HepG2 (cell line): ENCODE results near the gene ANKRD29. TPM values are rescaled to one million over a fixed set of nuclear protein-coding genes. Genes with fewer than 3 reads are reported as not detected.

Experiments
- CBFB ChIP-seq: sonication (generic); formaldehyde crosslinking; IDR thresholded peaks from 2 replicates; pipeline ENCODE4 v1.4.0; 2020; ENCODE audit warnings: missing genetic modification reagents
- MYNN ChIP-seq: sonication (generic); formaldehyde crosslinking; IDR thresholded peaks from 2 replicates; pipeline ENCODE4 v1.4.0; 2020; ENCODE audit warnings: mild to moderate bottlenecking, low read depth, missing genetic modification reagents
- NCOA5 ChIP-seq: sonication (generic); formaldehyde crosslinking; IDR thresholded peaks from 2 replicates; pipeline ENCODE4 v1.4.0; 2020; ENCODE audit warnings: missing genetic modification reagents
- PLRG1 ChIP-seq: fragments of 450-650 bp; conservative IDR thresholded peaks from 2 replicates; pipeline ENCODE4 v1.6.1; 2016
- REL ChIP-seq: sonication (generic); formaldehyde crosslinking; conservative IDR thresholded peaks from 2 replicates; pipeline ENCODE4 v1.8.0; 2022; ENCODE audit warnings: mild to moderate bottlenecking, missing genetic modification reagents, moderate library complexity
- SP1 ChIP-seq, 2 experiments: fragments of 450-650 bp in 1 of 2; sonication (generic) in 1 of 2; formaldehyde crosslinking in 1 of 2; IDR thresholded peaks; 2 replicates each; pipeline versions ENCODE4 v1.4.0 to v1.6.1; 2016 to 2020; ENCODE audit warnings: missing genetic modification reagents in 1 of 2
- TEAD3 ChIP-seq: optimal IDR thresholded peaks from 2 replicates; pipeline ENCODE3; 2016; ENCODE audit warnings: borderline replicate concordance
- ZFP62 ChIP-seq: sonication (generic); formaldehyde crosslinking; IDR thresholded peaks from 2 replicates; pipeline ENCODE4 v1.4.0; 2020; ENCODE audit warnings: missing genetic modification reagents
- ZFP82 ChIP-seq: sonication (generic); formaldehyde crosslinking; IDR thresholded peaks from 2 replicates; pipeline ENCODE4 v1.5.1; 2020; ENCODE audit warnings: mild to moderate bottlenecking, missing genetic modification reagents, borderline replicate concordance
- ZNF33A ChIP-seq: sonication (generic); formaldehyde crosslinking; IDR thresholded peaks from 2 replicates; pipeline ENCODE4 v1.5.1; 2020; ENCODE audit warnings: missing genetic modification reagents, mild to moderate bottlenecking, moderate library complexity, borderline replicate concordance
- ZNF34 ChIP-seq: sonication (generic); formaldehyde crosslinking; IDR thresholded peaks from 2 replicates; pipeline ENCODE4 v1.4.0; 2020; ENCODE audit warnings: mild to moderate bottlenecking, missing genetic modification reagents, borderline replicate concordance
- ZNF446 ChIP-seq: sonication (generic); formaldehyde crosslinking; IDR thresholded peaks from 2 replicates; pipeline ENCODE4 v1.5.0; 2020; ENCODE audit warnings: mild to moderate bottlenecking, missing genetic modification reagents
- ZNF530 ChIP-seq: sonication (generic); formaldehyde crosslinking; IDR thresholded peaks from 2 replicates; pipeline ENCODE4 v1.5.0; 2020; ENCODE audit warnings: low read depth, mild to moderate bottlenecking, missing genetic modification reagents
- ZNF570 ChIP-seq: sonication (generic); formaldehyde crosslinking; IDR thresholded peaks from 2 replicates; pipeline ENCODE4 v1.4.0; 2020; ENCODE audit warnings: mild to moderate bottlenecking, missing genetic modification reagents, borderline replicate concordance
- ZNF792 ChIP-seq: IDR thresholded peaks from 2 replicates; pipeline ENCODE4 v1.6.1; 2016
- polyA plus RNA-seq, 8 experiments: library from polyadenylated mRNA; depleted of rRNA in 3 of 8; stranded (reverse) in 7 of 8; unstranded in 1 of 8; fragments of >200 nt; fragmentation: Illumina TruSeq in 4 of 8; extraction: Trizol in 4 of 8; gene quantifications; 2 replicates each; pipeline versions ENCODE4 v1.2.1 to v1.2.3, GENCODE V29; 2011 to 2016; ENCODE audit warnings: low read depth in 4 of 8, missing spikeins in 1 of 8, mixed read lengths in 1 of 8; ENCODE audit not compliant: insufficient read depth in 1 of 8
- total RNA-seq, 5 experiments: library from RNA; depleted of rRNA; stranded (reverse); fragments of >200 nt; fragmentation: Illumina TruSeq; extraction: Trizol; gene quantifications; 2 replicates each; pipeline ENCODE4 v1.2.3, GENCODE V29; 2016; ENCODE audit warnings: low read depth in 1 of 5
- TF ChIP-seq, protein P1 (sequence below): sonication (generic); formaldehyde crosslinking; IDR thresholded peaks from 2 replicates; pipeline ENCODE4 v1.4.0; 2020; ENCODE audit warnings: missing genetic modification reagents; ENCODE audit errors: not compliant biosample characterization
- TF ChIP-seq, protein P2 (sequence below): sonication (generic); formaldehyde crosslinking; IDR thresholded peaks from 2 replicates; pipeline ENCODE4 v1.5.0; 2020; ENCODE audit warnings: missing genetic modification reagents
- TF ChIP-seq, protein P3 (sequence below): sonication (generic); formaldehyde crosslinking; IDR thresholded peaks from 2 replicates; pipeline ENCODE4 v1.4.0; 2020; ENCODE audit warnings: low read depth, mild to moderate bottlenecking, missing genetic modification reagents
- TF ChIP-seq, protein P4 (sequence below): sonication (generic); formaldehyde crosslinking; IDR thresholded peaks from 2 replicates; pipeline ENCODE4 v1.8.0; 2023; ENCODE audit warnings: mild to moderate bottlenecking, missing genetic modification reagents
- TF ChIP-seq, protein P5 (sequence below): sonication (generic); formaldehyde crosslinking; IDR thresholded peaks from 2 replicates; pipeline ENCODE4 v1.5.0; 2020; ENCODE audit warnings: missing genetic modification reagents

Gene ANKRD29
- total and polyA plus RNA-seq, 2 of the 13 experiments (the other 11 are each of a cell fraction or from before 2014, with no cell fraction given), result not detected

DNA sequence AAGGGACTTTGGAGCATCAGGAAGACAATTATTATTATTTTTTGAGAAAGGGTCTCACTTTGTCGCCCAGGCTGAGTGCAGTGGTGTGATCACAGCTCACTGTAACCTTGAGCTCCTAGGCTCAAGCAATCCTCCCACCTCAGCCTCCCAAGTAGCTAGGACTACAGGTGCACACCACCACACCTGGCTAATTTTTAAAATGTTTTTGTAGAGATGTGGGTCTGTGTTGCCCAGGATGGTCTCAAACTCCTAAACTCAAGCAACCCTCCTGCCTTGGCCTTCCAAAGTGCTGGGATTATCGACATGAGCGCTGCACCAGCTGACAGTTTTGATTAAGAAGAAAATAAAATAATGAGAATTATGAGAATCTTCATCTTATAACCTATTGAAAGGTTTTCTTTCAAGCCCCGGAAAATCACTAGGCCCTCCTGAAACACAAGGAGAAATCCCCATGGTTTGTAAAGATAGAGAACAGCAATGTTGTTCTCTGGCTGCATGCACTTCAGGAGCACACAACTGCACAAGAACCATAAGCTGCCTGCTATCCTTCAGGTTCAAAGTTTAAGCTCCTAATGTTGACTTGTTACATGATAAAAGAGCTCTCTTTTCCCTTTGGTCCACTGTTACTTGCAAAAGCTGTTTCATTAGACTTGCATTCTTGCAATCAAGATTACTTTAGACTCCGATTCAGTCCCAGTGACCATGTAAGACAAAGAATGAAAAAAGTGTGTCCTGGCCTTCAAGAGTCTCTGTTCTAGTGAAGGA is 93.2 kb downstream of the ANKRD29 start (continued):
- TF ChIP-seq, protein P1, sequence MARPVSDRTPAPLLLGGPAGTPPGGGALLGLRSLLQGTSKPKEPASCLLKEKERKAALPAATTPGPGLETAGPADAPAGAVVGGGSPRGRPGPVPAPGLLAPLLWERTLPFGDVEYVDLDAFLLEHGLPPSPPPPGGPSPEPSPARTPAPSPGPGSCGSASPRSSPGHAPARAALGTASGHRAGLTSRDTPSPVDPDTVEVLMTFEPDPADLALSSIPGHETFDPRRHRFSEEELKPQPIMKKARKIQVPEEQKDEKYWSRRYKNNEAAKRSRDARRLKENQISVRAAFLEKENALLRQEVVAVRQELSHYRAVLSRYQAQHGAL, result no peak
- TF ChIP-seq, protein P2, sequence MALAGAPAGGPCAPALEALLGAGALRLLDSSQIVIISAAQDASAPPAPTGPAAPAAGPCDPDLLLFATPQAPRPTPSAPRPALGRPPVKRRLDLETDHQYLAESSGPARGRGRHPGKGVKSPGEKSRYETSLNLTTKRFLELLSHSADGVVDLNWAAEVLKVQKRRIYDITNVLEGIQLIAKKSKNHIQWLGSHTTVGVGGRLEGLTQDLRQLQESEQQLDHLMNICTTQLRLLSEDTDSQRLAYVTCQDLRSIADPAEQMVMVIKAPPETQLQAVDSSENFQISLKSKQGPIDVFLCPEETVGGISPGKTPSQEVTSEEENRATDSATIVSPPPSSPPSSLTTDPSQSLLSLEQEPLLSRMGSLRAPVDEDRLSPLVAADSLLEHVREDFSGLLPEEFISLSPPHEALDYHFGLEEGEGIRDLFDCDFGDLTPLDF (CRISPR knock-in tag), result no peak
- TF ChIP-seq ZFP82 (CRISPR knock-in tag) (no peak), SP1 (IDR thresholded peaks at IDR 0.05) (no peak), SP1 (CRISPR knock-in tag; IDR thresholded peaks at IDR 0.05) (no peak), MYNN (no peak), NCOA5 (CRISPR knock-in tag) (no peak), TEAD3 (peak; percentile 54), ZNF446 (CRISPR knock-in tag) (no peak), REL (no peak), ZNF792 (CRISPR knock-in tag) (no peak), ZNF570 (CRISPR knock-in tag) (no peak), PLRG1 (no peak), ZNF33A (CRISPR knock-in tag) (no peak), ZNF34 (CRISPR knock-in tag) (no peak), ZFP62 (CRISPR knock-in tag) (no peak), ZNF530 (CRISPR knock-in tag) (no peak), CBFB (no peak)
- TF ChIP-seq, protein P3, sequence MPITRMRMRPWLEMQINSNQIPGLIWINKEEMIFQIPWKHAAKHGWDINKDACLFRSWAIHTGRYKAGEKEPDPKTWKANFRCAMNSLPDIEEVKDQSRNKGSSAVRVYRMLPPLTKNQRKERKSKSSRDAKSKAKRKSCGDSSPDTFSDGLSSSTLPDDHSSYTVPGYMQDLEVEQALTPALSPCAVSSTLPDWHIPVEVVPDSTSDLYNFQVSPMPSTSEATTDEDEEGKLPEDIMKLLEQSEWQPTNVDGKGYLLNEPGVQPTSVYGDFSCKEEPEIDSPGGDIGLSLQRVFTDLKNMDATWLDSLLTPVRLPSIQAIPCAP (CRISPR knock-in tag), result no peak
- TF ChIP-seq, protein P4, sequence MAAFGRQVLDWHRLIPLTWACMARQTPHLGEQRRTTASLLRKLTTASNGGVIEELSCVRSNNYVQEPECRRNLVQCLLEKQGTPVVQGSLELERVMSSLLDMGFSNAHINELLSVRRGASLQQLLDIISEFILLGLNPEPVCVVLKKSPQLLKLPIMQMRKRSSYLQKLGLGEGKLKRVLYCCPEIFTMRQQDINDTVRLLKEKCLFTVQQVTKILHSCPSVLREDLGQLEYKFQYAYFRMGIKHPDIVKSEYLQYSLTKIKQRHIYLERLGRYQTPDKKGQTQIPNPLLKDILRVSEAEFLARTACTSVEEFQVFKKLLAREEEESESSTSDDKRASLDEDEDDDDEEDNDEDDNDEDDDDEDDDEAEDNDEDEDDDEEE (CRISPR knock-in tag), result no peak
- TF ChIP-seq, protein P5, sequence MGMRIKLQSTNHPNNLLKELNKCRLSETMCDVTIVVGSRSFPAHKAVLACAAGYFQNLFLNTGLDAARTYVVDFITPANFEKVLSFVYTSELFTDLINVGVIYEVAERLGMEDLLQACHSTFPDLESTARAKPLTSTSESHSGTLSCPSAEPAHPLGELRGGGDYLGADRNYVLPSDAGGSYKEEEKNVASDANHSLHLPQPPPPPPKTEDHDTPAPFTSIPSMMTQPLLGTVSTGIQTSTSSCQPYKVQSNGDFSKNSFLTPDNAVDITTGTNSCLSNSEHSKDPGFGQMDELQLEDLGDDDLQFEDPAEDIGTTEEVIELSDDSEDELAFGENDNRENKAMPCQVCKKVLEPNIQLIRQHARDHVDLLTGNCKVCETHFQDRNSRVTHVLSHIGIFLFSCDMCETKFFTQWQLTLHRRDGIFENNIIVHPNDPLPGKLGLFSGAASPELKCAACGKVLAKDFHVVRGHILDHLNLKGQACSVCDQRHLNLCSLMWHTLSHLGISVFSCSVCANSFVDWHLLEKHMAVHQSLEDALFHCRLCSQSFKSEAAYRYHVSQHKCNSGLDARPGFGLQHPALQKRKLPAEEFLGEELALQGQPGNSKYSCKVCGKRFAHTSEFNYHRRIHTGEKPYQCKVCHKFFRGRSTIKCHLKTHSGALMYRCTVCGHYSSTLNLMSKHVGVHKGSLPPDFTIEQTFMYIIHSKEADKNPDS (CRISPR knock-in tag), result no peak
